Neural cell (in vitro differentiated cells): ENCODE results near the gene L3MBTL4. TPM values are rescaled to one million over a fixed set of nuclear protein-coding genes. Genes with fewer than 3 reads are reported as not detected.

Experiments used
- H2AFZ ChIP-seq: fragments of 200-600, 300-800 bp; sonication (generic), shearing (Covaris generic); 2 replicates; pipeline ENCODE4 v1.6.0; 2014; ENCODE audit warnings: low read depth, mild to moderate bottlenecking, antibody characterized with exemption, low read length, moderate library complexity
- H3F3A ChIP-seq: fragments of 200-600 bp; shearing (Covaris generic); 2 replicates; pipeline ENCODE4 v1.6.1; 2016; ENCODE audit warnings: mild to moderate bottlenecking, moderate library complexity, mixed read lengths, antibody characterized with exemption, low read length; ENCODE audit not compliant: insufficient read depth, poor library complexity, severe bottlenecking
- H3K27ac ChIP-seq: fragments of 200-600, 300-800 bp; sonication (generic), shearing (Covaris generic); 2 replicates; pipeline ENCODE4 v1.5.1; 2014; ENCODE audit warnings: mild to moderate bottlenecking, low read length, moderate library complexity
- H3K27me3 ChIP-seq: fragments of 300-800, 200-600 bp; sonication (generic), shearing (Covaris generic); 2 replicates; pipeline ENCODE4 v1.6.0; 2014; ENCODE audit warnings: mild to moderate bottlenecking, low read depth, low read length, moderate library complexity; ENCODE audit not compliant: insufficient read depth
- H3K36me3 ChIP-seq: fragments of 300-800, 200-600 bp; sonication (generic), shearing (Covaris generic); 2 replicates; pipeline ENCODE4 v1.5.1; 2014; ENCODE audit warnings: mild to moderate bottlenecking, antibody characterized with exemption, low read length, moderate library complexity; ENCODE audit not compliant: insufficient read depth
- H3K4me2 ChIP-seq: fragments of 300-800, 200-600 bp; sonication (generic), shearing (Covaris generic); 2 replicates; pipeline ENCODE4 v1.6.0; 2014; ENCODE audit warnings: mild to moderate bottlenecking, low read length
- H3K4me3 ChIP-seq: fragments of 300-800, 200-600 bp; sonication (generic), shearing (Covaris generic); 2 replicates; pipeline ENCODE4 v1.5.1; 2014; ENCODE audit warnings: mild to moderate bottlenecking, low read length, moderate library complexity
- H3K79me2 ChIP-seq: fragments of 200-600 bp; shearing (Covaris generic); replicated peaks from 2 replicates; pipeline ENCODE4 v1.6.0; 2014; ENCODE audit warnings: mild to moderate bottlenecking, low read length, moderate library complexity; ENCODE audit not compliant: insufficient read depth
- H3K9ac ChIP-seq: fragments of 300-800, 200-600 bp; sonication (generic), shearing (Covaris generic); 2 replicates; pipeline ENCODE4 v1.6.1; 2016; ENCODE audit warnings: mild to moderate bottlenecking, low read length, mixed read lengths
- H3K9me2 ChIP-seq: fragments of 200-600 bp; shearing (Covaris generic); 2 replicates; pipeline ENCODE4 v1.6.1; 2016; ENCODE audit warnings: mild to moderate bottlenecking, low read length, mixed read lengths; ENCODE audit not compliant: insufficient read depth
- H3K9me3 ChIP-seq: fragments of 200-600, 300-800 bp; sonication (generic), shearing (Covaris generic); 2 replicates; pipeline ENCODE4 v1.6.1; 2016; ENCODE audit warnings: mild to moderate bottlenecking, mixed run types, low read length, moderate library complexity, mixed read lengths
- H4K20me1 ChIP-seq: fragments of 200-600 bp; shearing (Covaris generic); 2 replicates; pipeline ENCODE4 v1.6.1; 2016; ENCODE audit warnings: mild to moderate bottlenecking, mixed run types; ENCODE audit not compliant: insufficient read depth
- EP300 ChIP-seq: fragments of 450-650 bp; conservative IDR thresholded peaks from 2 replicates; pipeline ENCODE4 v1.6.1; 2014; ENCODE audit warnings: antibody characterized with exemption, mild to moderate bottlenecking, moderate library complexity; ENCODE audit not compliant: poor library complexity, severe bottlenecking
- EZH2 ChIP-seq: fragments of 200-600, 300-800 bp; shearing (Covaris generic), sonication (generic); IDR thresholded peaks from 2 replicates; pipeline ENCODE4 v1.6.1; 2014; ENCODE audit warnings: antibody characterized with exemption, low read length, borderline replicate concordance, mild to moderate bottlenecking; ENCODE audit not compliant: insufficient read depth, poor library complexity, severe bottlenecking
- MXI1 ChIP-seq: fragments of 450-650 bp; conservative IDR thresholded peaks from 2 replicates; pipeline ENCODE4 v1.6.1; 2014; ENCODE audit warnings: antibody characterized with exemption, mild to moderate bottlenecking; ENCODE audit not compliant: poor library complexity, severe bottlenecking
- POLR2AphosphoS5 ChIP-seq: IDR thresholded peaks from 2 replicates; pipeline ENCODE4 v1.6.1; 2012
- RAD21 ChIP-seq: fragments of 450-650 bp; conservative IDR thresholded peaks from 2 replicates; pipeline ENCODE4 v1.6.1; 2014; ENCODE audit warnings: antibody characterized with exemption, mild to moderate bottlenecking, moderate library complexity
- REST ChIP-seq: IDR thresholded peaks from 2 replicates; pipeline ENCODE4 v1.6.1; 2012; ENCODE audit warnings: borderline replicate concordance
- SMC3 ChIP-seq: fragments of 450-650 bp; conservative IDR thresholded peaks from 2 replicates; pipeline ENCODE4 v1.6.1; 2014; ENCODE audit warnings: antibody characterized with exemption, mild to moderate bottlenecking, moderate library complexity; ENCODE audit not compliant: poor library complexity
- TAF1 ChIP-seq: IDR thresholded peaks from 2 replicates; pipeline ENCODE4 v1.6.1; 2012; ENCODE audit warnings: low read depth
- polyA plus RNA-seq: library from polyadenylated mRNA; depleted of rRNA; stranded (reverse); fragments of >200 nt; gene quantifications from 2 replicates; pipeline ENCODE4 v1.2.3, GENCODE V29; 2014
- TF ChIP-seq, protein P1 (sequence below): fragments of 450-650 bp; IDR thresholded peaks from 2 replicates; pipeline ENCODE4 v1.5.1; 2014; ENCODE audit warnings: antibody characterized with exemption, mild to moderate bottlenecking, moderate library complexity; ENCODE audit not compliant: poor library complexity, severe bottlenecking

L3MBTL4 gene
- polyA plus RNA-seq, 1 donor from 2014 or later = 0.90 TPM

GRCh38 chr18:5948237-5948636 lies 466.5 kb downstream of the L3MBTL4 start:
- H3K27me3 ChIP-seq = no peaks in the 10 kb centered on the region
- H3F3A ChIP-seq = no peaks in the 10 kb centered on the region
- no peak overlapping the region for H3K4me3 ChIP-seq
- no peak overlapping the region for H2AFZ ChIP-seq
- no peak overlapping the region for H3K9ac ChIP-seq
- H3K9me3 ChIP-seq = no peaks in the 10 kb centered on the region
- TF ChIP-seq SMC3 (no peak), EP300 (no peak), POLR2AphosphoS5 (no peak), EZH2 (no peak), RAD21 (no peak), MXI1 (no peak), TAF1 (no peak), REST (no peak)
- TF ChIP-seq, protein P1, sequence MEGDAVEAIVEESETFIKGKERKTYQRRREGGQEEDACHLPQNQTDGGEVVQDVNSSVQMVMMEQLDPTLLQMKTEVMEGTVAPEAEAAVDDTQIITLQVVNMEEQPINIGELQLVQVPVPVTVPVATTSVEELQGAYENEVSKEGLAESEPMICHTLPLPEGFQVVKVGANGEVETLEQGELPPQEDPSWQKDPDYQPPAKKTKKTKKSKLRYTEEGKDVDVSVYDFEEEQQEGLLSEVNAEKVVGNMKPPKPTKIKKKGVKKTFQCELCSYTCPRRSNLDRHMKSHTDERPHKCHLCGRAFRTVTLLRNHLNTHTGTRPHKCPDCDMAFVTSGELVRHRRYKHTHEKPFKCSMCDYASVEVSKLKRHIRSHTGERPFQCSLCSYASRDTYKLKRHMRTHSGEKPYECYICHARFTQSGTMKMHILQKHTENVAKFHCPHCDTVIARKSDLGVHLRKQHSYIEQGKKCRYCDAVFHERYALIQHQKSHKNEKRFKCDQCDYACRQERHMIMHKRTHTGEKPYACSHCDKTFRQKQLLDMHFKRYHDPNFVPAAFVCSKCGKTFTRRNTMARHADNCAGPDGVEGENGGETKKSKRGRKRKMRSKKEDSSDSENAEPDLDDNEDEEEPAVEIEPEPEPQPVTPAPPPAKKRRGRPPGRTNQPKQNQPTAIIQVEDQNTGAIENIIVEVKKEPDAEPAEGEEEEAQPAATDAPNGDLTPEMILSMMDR = no peak
- H3K9me2 ChIP-seq = no peaks in the 10 kb centered on the region
- no peak overlapping the region for H3K27ac ChIP-seq
- H3K4me2 ChIP-seq = no peak overlapping the region
- H4K20me1 ChIP-seq = no peaks in the 10 kb centered on the region
- no peaks in the 10 kb centered on the region for H3K79me2 ChIP-seq
- no peaks in the 10 kb centered on the region for H3K36me3 ChIP-seq

DNA sequence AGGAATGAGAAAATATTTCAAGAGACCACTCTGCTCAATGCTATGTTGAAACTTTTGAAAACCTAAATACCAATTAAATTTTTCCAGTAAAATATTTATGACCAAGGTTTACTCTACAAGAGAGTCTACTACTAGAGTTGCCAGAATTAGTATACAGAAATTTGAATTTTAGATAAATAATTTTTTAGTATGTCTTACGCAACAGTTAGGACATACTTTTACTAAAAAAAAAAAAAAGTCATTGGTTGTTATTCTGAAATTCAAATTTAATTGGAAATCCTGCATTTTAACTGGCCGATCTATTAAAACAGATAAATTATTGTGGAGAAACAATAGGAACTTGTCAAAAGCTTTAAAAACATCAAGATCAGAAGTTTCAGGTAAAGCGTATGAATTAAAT lies 470.3 kb downstream of the L3MBTL4 start:
- Histone ChIP-seq H3K36me3 (no peaks in the 10 kb centered on the region), H2AFZ (no peak overlapping the region), H3K4me2 (no peak overlapping the region), H3F3A (no peaks in the 10 kb centered on the region), H3K4me3 (no peak overlapping the region), H3K27ac (no peak overlapping the region), H3K79me2 (no peaks in the 10 kb centered on the region), H3K9ac (no peak overlapping the region), H3K9me2 (no peaks in the 10 kb centered on the region), H3K27me3 (no peaks in the 10 kb centered on the region), H4K20me1 (no peaks in the 10 kb centered on the region), H3K9me3 (no peaks in the 10 kb centered on the region)
- TF ChIP-seq EZH2 (no peak), MXI1 (no peak), SMC3 (no peak), RAD21 (no peak), POLR2AphosphoS5 (no peak), EP300 (no peak), TAF1 (no peak), REST (no peak)
- TF ChIP-seq, protein P1 = no peak
